DMS 273 (cell line): ENCODE results near the gene AADACL3.

Experiments
- DNase-seq: peaks from one replicate; lab custom pipeline; 2025; ENCODE audit not compliant: unreplicated experiment; lab: John Stamatoyannopoulos, UW

AADACL3 gene

DNA sequence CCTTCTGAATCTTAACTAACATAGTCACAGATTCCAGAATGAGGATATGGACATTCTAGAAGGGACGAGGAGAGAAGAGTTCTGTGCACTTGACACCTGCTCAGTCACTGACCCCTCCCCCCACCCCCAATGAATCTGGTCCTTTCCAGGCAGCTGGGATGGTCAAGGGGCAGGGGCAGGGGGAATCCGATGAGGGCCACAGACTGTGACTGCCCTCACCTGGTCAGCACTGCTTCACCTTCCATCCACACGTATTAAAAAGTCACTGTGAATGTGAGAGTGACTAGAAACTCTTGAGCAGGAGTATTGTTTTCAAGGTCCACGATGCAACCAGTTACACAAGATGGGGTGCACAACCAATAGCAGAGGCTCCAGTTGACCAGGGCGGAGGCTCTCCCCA, 48.1 kb downstream of the AADACL3 start:
- no peak for DNase-seq

DNA sequence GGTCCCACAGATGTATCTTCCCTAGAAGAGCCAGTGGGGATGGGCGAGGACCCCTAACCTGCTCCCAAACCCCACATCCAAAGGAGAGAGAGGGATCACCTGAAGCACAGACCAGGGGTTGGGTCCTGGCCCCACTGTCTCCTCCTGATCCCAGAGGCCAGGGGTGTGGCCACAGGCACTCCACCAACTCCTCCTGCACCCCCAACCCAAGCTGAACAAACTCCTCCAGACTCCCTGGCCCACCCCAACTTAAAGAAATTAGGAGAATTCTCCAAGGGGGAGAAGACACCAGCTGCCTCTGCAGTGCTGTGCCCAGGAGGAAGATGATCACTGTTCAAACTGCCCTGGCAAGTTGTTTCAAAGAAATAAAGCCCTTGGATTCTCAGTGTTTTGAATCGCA, 53.1 kb downstream of the AADACL3 start:
- DNase-seq: no peak

DNA sequence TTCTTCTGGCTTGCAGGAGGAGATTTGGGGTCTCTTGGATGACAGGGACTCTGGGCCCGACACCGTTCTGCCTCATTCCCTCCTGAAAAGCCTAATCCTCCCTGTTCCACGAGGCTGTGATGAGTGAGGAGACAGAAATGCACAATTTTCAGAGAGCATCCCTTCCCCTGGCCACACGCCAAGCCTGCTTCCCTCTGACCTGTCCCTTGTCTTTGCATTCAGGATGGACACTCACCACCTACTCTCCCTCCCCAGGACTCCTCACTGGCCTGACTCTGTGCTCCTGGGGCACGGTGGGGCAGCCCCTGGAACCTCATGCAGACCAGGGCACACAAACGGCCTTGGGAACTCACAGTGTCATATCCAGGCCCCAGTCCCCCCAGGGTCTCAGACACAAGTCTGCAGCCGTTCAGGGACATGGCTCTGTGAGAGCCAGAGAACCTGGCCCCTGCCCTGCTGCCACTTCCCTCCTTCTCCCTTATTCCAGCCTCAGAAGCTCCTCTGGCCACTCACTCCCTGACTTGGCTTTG, 54.1 kb downstream of the AADACL3 start:
- no peak for DNase-seq

DNA sequence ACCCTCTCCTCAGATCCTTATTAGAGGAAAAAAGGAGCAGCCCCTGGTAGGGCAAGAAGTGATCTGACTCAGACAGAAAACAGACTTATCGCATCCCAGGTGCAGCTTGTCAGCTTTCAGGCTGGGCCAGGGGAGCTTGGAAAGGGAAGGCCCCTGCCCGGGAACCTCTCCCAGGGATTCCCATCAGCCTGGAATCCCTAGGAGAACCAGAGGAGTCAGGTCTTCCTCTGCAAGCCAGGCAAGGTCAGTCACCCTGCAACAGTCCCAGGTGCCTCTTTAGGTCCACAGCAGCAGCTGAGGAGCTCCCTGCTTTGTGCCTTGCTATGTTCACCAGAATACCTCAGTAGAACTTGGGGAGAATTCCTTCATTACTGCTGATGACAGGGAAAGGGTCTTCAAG, 54.7 kb downstream of the AADACL3 start:
- DNase-seq: no peak

DNA sequence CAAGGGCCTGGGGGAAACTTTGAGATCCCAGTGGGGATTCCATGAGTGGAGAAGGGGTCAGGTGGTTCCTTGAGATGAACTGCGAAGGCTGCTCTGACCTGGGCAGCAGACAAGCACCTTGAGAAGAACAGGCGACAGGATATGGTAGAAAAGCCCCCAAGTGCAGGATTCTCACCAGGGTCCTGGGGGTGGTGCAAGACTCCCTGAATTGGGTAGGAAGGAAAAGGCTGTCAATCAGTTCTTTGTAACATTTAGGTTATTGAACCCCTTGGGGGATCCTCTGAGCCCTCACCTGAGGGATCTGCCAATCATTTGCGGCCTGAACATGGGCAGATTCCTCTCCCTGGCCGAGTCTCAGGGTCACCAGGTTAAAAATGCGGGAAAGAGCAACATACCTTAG, 55.3 kb downstream of the AADACL3 start:
- no peak for DNase-seq

DNA sequence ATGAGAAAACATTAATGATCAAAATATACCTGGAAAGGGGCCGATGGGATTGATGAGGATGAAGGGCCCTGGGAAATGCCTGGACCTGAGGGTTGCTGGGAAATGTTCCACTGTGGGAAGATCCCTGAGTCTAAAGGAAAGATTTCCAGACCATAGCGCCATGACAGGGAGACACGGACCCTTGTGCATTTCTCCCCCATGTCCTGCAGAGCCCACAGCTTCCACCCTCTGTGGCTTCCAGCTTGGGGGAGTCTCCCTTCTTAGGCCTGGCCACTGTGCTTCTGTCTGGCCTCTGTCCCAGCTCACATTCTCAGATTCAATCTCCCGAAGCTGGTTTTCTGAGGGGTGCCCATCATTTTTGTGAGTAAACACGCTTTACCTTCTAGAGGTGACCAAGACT, 56.6 kb downstream of the AADACL3 start:
- DNase-seq: no peak

DNA sequence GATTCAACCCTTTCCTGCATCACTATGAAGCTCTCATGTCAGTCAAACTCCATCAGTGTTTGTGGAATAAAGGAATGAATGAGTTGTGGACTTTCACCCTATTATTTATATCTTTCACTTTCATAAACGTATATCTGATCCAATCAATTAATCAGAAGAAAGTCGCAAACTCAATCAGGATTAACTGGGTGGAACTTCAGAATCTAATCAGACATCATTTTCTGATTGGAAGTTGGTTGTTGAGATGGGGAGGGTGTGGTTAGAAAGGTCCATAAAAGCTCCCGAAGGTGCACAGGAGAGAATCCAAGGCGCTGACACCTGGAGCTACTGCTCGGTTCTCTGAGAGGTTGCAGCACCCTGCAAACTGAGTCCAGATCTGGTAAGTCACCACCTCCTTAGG, 57.5 kb downstream of the AADACL3 start, which contains the start of gene PRAMEF12:
Gene PRAMEF12 (plus strand): TSS at position 301 of the 400 bp plus-strand sequence. CDS start 1,130 bp downstream, outside the sequence.
- no peak for DNase-seq

DNA sequence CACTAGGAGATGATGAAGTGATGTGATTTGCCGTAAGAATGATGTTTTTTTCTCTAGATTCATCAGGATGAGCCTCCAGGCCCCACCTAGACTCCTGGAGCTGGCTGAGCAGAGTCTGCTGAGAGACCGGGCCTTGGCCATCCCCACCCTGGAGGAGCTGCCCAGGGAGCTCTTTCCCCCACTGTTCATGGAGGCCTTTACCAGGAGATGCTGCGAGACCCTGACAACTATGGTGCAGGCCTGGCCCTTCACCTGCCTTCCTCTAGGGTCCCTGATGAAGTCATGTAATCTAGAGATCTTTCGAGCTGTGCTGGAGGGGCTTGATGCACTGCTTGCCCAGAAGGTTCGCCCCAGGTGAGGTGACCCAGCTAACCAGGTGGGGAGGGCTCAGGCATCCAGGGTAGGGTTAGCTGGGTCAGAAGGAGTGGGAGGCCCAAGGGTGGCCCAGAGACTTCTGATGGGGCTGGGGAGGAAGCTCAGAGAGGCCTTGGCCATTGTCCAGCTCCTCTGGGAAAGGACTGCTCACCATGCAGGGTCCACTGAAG, 59.0 kb downstream of the AADACL3 start:
- DNase-seq: no peak

DNA sequence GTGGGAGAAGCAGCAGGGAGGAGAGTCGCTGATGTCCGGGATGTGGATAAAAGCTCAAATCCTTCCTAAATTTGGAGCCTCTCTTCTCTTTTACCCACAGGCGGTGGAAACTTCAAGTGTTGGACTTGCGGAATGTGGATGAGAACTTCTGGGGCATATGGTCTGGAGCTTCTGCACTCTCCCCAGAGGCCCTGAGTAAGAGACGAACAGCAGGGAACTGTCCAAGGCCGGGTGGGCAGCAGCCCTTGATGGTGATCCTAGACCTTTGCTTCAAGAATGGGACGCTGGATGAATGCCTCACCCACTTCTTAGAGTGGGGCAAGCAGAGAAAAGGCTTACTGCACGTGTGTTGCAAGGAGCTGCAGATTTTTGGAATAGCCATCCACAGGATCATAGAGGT, 59.5 kb downstream of the AADACL3 start:
- DNase-seq: no peak

DNA sequence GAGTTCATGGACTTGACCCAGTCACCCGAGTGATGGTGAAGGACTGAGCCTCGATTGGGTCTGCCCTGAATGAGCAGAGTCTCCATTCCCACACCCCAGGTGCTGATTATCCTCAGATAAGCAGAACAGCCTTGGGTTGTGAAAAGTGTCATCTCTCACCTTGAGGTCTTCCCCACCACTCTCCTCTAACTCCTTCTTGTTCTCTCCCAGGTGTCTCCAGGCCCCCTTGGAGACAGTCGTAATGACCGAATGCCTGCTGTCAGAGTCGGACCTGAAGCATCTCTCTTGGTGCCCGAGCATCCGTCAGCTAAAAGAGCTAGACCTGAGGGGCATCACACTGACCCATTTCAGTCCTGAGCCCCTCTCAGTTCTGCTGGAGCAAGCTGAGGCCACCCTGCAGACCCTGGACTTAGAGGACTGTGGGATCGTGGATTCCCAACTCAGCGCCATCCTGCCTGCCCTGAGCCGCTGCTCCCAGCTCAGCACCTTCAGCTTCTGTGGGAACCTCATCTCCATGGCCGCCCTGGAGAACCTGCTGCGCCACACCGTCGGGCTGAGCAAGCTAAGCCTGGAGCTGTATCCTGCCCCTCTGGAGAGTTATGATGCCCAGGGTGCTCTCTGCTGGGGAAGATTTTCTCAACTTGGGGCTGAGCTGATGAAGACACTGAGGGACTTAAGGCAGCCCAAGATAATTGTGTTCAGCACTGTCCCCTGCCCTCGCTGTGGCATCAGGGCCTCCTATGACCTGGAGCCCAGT, 61.1 kb downstream of the AADACL3 start:
- DNase-seq: no peak
